Fibroblast of skin of abdomen (primary cell): Measurements from ENCODE around the gene RSU1.

Experiments used
- DNase-seq: peaks from one replicate; pipeline ENCODE4 v3.0.0-alpha.2; 2013

Gene RSU1

GRCh38 chr10:16822027-16822426 is 4.8 kb upstream of the RSU1 start:
- DNase-seq = no peak

DNA sequence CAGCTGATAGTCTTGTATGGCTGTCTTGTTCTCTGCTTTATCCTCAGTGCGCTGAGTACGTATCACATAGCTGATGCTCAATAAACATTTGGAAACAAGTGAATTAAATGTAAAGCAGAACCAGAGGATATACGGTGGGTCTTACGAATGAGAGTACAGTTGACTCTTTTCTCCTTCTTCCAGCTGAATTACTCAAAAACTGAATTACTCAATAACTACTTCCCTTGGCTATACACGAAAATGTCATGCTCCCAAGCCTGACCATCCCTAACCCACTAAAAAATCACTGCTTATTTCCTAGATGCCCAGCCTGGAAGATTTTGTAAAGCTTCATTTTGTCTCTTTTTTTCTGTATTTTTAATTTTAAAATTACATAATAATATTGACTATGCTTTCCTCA is 3.2 kb upstream of the RSU1 start:
- DNase-seq = no peak

GRCh38 chr10:16820018-16820417 is 2.8 kb upstream of the RSU1 start:
- DNase-seq = no peak

GRCh38 chr10:16819436-16819835 is 2.2 kb upstream of the RSU1 start:
- no peak for DNase-seq

DNA sequence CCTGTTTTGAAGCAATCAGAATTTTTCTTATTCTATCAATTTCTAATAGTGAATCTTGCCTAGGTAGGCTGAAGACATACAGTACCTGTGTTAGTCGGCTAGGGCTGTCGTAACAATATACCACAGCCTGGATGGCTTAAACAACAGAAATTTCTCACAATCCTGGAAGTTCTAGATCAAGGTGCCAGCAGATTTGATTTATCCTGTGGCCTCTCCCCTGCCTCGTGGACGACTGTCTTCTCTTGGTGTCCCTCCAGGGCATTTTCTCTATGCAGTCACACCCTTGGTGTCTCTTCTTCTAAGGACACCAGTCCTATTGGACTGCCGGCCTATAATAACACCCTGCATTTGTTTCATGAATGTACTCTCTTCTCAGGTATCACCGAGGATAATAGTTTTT is 1.8 kb upstream of the RSU1 start:
- no peak for DNase-seq

DNA sequence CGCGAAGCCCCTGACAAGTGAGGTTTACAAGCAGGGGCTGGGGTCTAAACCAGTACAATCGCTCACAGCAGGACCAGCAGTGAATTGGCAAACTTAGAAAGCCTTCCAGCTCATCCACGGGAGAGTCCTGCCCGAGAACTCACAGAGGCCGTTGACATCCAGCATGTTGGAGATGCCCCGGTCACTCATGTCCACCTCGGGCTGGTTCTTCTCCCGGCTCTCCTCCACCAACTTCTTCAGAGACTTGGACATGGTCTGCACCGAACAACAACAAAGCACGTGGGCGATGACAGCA is 447 bp downstream of the RSU1 start:
- no peak for DNase-seq

DNA sequence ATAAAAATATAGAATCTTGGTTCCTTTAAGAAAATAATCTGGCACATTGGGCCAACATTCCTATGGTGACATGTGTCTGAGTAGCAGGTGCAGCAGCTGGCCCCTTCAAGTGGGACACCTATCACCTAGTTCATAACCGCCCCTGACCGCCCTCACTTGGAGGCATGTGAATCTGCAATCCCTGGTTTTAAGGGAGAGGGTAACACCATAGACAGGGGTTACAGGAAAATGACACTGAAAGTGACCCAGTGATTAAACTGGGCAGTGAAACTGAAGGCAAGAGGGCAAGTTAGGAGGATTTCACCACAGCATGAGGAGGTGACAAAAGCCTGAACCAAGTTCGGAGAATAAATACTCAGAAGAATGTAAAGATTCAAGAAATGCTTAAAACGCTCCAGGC is 1.1 kb downstream of the RSU1 start:
- DNase-seq = no peak

DNA sequence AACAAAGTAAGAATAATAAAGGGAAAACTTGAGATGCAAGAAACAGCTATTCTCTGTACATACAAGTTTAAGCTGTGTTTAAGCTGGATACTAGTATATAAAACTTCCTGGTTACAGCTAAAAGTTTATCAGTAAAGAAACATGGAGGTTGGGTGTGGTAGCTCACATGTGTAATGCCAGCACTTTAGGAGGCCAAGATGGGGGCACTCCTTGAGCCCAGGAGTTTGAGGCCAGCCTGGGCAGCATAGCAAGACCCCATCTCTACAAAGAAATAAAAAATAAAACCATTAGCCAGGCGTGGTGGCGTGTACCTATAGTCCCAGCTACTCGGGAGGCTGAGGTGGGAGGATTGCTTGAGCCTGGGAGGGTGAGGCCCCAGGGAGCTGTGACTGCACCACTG is 3.2 kb downstream of the RSU1 start:
- DNase-seq = no peak

GRCh38 chr10:16812676-16813075 is 4.5 kb downstream of the RSU1 start:
- DNase-seq = no peak

GRCh38 chr10:16811765-16812164 is 5.5 kb downstream of the RSU1 start:
- DNase-seq = no peak

DNA sequence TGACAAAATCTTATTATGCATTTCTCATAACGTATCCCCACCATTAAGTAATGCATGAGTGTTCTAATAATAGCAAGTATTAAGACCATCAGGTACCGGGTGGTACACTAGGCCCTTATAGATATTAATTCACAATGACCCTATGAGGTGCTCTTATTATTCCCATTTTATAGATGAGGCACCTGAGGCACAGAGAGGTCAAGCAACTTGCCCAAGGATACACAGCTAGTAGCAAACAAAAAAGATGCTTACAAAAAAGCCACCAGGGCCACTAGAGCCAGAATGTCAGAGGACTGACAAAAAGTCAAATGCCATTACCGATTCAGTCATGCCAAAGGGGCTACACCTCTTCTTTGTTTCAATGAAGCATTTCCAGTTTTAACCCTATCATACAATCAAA is 5.9 kb downstream of the RSU1 start:
- no peak for DNase-seq

DNA sequence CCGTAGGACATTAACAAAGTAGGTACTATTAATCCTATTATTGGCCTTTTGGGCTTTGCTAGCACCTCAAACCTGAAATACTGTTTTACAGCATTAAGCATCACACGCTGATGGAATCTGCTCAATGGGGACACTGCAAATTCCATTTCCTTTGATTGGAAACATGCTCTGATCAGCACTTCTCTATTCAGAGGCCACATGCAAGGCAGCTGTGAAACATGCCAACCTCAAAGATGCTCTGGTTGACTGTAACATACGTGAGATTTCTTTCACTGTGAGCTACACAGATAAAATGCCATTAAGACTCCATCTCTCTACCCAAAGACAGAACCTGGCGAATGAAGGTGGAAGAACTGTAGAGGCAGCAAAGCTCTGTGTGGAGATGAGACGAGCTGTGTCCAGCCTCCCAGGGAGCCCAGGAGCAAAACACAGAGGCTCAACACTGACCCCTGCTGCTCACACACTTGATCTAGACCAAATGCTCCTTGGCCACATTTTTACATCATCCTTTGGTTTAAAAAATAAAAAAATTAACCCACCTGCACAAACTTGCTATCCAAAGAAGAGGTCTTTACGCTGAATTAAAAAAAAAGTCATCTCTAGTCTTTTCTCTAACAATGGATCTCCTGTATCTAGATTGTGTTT is 8.0 kb downstream of the RSU1 start:
- DNase-seq = peak; percentile 21

DNA sequence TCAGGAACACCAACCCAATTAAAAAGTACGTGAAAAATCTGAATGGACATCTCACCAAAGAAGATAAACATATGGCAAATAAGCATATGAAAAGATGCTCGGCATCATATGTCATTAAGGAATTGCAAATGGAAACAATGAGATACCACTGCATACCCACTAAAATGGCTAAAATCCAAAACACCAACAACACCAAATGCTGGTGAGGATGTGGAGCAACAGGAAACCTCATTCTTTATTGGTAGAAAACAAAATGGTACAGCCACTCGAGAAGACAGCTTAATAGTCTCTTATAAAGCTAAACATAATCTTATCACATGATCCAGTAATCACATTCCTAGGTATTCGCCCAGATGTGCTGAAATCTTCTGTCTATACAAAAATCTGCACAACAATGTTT is 13.1 kb downstream of the RSU1 start:
- no peak for DNase-seq

DNA sequence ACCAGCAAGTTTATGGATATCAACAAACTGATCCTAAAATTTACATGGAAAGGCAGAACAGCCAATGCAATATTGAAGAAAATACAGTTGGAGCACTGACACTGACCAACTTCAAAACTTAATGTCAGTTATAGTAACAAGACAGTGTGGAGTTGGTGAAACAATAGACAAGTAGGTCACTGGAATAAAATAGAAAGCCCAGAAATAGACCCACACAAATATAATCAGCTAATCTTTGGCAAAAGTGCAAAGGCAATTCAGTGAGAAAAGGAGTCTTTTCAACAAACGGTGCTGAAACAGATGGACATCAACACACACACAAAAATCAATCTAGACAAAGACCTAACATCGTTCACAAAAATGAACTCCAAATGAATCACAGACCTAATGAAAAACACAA is 13.8 kb downstream of the RSU1 start:
- no peak for DNase-seq

DNA sequence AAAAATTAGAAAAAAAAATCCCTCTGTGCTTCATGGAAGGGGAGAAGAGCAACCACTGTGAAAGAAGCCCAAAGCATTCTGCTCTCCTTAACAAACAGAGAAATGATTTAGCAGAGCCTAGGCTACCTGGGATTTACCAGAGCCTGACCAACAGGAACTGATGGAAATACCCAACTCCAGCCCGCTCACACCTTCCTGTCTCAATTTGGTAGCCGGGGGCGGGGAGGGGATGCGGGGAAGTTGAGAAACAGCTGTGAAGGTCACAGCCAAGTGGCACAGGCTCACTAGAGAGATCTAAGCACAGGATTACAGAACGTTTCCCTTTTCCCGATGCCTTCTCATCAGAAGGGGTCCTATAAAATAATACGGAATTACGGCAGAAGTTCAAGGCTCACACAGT is 17.6 kb downstream of the RSU1 start:
- DNase-seq = no peak

DNA sequence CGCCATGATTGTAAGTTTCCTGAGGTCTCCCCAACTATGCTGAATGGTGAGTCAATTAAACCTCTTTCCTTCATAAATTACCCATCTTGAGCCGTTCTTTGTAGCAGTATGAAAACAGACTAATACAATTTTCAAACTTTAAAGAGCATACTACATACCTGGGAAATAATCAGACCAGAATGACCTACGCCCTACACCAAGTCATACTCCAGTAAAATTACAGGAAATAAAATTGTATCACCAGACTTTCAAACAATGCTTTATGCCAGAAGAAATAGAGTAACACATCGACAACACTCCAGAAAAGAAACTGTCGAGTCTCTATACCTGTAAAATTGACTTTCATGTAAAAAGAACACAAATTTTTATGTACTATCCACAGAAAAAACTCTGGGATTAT is 18.7 kb downstream of the RSU1 start:
- no peak for DNase-seq

GRCh38 chr10:16795410-16796073 is 21.7 kb downstream of the RSU1 start:
- DNase-seq = no peak

DNA sequence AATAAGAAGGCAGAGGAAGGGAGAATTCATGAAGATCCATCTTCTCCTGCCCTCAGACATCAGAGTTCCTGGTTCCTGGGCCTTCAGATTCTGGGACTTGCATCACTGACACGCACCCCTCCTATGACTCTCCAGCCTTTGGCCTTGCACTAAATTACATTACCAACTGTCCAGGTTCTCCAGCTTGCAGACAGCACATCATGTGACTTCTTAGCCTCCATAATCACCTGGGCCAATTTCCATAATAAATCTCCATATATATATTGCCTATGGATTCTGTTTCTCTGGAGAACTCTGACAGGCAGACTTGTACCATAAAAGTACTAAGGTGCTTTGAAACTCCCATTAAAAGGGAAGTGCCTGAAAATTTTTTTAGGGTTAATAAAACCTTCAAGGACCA is 23.2 kb downstream of the RSU1 start:
- DNase-seq = no peak

GRCh38 chr10:16792675-16793074 is 24.5 kb downstream of the RSU1 start:
- peak; percentile 35 for DNase-seq

DNA sequence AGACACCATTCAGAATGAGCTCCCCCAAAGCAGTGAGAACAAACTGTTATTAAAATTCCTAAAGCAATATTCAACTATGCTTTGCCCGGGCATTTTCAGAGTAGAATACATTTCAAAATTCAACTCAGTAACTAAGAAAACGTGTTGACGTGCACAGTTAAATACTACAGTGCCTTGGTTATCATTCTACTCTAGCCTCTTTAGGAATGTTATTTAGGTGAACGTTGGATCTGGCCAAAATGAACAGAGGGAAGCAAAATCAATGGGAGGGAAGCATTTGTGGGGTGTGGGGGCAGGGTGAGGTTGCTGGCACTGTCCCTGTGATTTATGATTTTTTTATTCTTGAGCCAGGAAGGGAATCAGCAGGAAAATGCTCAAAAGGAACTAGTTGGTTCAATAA is 27.5 kb downstream of the RSU1 start:
- DNase-seq = no peak

- DNase-seq = no peak
Measured at GRCh38 chr10:16789261-16789660, 28.0 kb downstream of the RSU1 start.

GRCh38 chr10:16788778-16789177 is 28.4 kb downstream of the RSU1 start:
- no peak for DNase-seq

DNA sequence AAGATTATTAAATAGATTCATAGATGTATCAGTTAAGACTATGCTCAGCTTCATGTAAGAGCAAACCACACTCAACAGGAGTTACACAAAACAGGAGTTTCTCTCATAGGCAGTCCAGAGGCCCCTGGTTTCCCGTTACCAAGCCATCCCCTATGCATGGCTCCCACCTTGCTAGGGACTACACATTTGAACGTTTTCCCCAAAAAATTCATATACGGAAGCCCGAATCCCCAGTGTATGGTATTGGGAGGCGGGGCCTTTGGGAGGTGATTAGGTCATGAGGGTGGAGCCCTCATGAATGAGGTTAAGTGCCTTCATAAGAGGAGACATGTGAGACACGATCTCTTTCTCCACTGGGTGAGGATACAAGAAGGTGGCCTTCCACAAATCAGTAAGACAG is 29.1 kb downstream of the RSU1 start:
- no peak for DNase-seq

- no peak for DNase-seq
Measured at GRCh38 chr10:16787361-16787791, 29.8 kb downstream of the RSU1 start.

DNA sequence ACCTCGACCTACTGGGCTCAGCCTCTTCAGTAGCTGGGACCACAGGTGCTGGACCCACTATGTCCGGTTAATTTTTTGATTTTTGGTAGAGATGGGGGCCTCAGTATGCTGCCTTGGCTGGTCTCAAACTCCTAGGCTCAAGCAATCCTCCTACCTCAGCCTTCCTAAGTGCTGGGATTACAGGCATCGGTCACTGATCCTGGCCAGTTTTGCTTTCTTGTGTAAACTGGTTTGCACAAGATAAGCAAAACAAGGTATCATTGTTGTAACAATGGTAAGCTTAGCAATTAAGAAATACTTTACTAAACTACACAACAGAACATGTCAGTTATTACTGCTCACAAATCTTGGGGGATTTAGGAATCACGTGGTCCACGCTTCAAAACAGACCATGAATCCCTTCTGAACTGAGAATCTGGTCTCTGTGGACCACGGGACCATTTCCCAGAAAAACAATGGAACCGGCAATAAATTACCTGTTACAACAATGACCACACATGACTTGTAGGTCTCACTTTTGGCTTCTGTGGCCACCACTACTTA is 36.8 kb downstream of the RSU1 start:
- no peak for DNase-seq
